Activated gamma-delta T cell treated with anti-CD3 and anti-CD28 coated beads, Interleukin-2, amount 50 U/mL, for 16 hours (primary cell): ENCODE results near the gene HSD17B4.
"Not testable (repeated sequence)": the region's sequence is repeated elsewhere in the genome, so short reads cannot be mapped to it uniquely, and the experiment has no call there.

Experiments
- DNase-seq: peaks from one replicate; pipeline ENCODE4 v3.0.0-alpha.2; 2020; ENCODE audit warnings: low read depth

Gene HSD17B4

DNA sequence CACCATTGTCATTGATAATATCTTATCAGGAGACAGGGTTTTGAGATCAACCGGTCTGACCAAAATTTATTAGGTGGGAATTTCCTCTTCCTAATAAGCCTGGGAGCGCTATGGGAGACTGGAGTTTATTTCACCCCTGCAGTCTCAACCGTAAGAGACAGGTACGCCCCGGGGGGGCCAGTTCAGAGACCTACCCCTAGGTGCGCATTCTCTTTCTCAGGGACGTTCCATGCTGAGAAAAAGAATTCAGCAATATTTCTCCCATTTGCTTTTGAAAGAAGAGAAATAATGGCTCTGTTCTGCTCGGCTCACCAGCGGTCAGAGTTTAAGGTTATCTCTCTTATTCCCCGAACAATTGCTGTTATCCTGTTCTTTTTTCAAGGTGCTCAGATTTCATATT is 28.3 kb downstream of the HSD17B4 start:
- DNase-seq = not testable (repeated sequence)

DNA sequence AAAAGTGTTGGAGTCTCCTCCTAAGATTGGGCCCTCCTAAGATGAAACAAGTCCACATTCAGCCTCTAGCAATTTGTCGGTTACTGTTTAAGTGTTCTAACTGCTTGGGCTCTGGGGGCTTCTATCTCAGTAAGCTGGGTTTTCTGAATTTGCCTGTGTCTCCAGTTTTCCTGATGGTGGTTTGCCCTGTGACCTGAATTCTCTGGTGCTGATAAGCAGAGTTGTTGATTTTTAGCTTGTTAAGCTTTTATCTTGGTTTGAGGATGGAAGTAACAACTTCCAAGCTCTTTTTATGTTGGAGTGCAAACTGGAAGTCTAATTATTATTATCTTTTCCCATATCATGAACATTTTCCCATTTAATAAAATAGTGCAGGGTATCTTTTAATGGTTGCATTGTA is 30.9 kb downstream of the HSD17B4 start:
- DNase-seq = no peak

GRCh38 chr5:119484884-119485283 is 32.6 kb downstream of the HSD17B4 start:
- DNase-seq = no peak

DNA sequence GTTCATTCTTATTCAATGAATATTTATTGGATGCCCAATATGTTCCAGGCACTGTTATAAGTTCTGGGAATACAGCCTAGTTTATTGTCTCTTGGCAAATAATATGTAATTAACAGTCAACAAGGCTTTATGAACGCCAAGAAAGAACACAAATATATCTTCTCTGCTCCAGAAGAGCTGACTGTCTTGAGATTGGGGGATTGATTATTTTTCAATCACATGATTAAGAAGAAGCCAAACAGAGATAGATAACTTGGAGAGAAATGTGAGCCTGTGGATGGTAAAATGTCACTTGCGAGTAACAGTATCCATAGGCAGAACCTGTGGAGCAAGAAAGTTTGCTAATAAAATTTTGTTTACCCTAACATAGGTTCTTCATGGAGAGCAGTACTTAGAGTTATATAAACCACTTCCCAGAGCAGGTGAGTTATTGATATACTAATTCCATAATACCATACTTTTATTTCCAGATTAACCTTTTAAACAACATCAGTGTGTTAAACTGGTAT is 49.4 kb downstream of the HSD17B4 start:
- no peak for DNase-seq

GRCh38 chr5:119503939-119504338 is 51.6 kb downstream of the HSD17B4 start:
- DNase-seq = not testable (repeated sequence)

DNA sequence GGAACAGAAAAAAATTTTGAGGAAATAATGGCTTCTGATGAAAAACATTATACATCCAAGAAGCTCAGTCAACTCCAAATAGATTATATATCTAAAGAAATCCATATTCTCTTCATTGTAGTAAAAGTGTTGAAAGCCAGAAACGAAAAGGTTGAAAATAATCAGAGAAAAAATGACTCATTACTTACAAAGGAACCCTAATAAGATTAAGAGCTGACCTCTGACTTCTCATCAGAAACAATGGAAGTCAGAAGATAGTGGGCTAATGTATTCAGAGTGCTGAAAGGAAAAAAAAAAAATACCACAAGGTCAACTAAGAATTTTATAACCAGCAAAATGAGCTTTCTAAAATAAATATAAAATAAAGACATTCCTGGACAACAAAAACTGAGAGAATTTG is 60.0 kb downstream of the HSD17B4 start:
- DNase-seq = no peak

GRCh38 chr5:119515192-119515591 is 62.9 kb downstream of the HSD17B4 start:
- DNase-seq = no peak

DNA sequence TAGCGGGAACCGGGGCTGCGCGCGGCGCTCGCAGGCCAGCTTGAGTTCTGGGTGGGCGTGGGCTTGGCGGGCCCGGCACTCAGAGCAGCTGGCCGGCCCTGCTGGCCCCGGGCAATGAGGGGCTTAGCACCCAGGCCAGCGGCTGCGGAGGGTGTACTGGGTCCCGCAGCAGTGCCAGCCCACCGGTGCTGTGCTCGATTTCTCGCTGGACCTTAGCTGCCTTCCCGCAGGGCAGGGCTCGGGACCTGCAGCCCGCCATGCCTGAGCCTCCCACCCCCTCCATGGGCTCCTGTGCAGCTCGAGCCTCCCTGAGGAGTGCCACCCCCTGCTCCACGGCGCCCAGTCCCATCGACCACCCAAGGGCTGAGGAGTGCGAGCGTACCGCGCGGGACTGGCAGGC is 64.8 kb downstream of the HSD17B4 start:
- not testable (repeated sequence) for DNase-seq

DNA sequence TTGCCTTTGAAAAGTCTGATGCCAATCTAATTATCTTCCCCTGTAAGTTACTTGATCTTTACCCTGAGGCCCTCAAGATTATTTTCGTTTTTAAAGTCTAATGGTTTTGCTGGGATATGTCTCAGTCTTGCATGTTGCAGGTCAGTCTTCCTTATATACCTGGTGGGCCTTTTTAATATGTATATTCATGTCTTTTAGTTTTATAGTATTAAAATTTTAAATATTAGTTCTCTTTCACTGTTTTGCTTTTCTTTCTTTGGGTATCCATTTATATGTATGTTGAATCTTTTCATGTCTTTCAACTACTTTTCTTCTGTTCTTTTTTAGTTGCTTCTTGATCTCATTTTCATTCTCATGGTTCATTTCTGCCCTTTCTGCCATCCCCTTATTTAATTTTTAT is 68.9 kb downstream of the HSD17B4 start:
- DNase-seq = no peak

DNA sequence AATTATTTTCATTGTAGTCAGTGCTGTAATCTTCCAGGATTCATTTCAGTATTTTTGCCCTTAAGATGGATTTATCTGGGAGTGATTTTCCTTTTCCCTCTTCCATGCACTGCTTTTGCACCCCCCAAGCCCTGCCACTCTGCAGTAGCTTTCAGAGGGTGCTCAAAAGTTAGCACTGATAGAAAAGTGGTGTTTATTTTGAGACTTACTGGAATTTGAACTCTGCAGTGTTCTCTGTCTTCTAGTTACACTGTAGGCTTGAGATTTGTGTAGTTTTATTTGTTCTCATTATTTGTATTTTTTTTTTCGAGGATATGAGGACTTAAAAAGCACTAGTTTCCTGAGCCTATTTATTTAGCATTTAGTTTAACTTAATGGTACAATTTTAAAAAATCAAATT is 70.5 kb downstream of the HSD17B4 start:
- DNase-seq = no peak

- no peak for DNase-seq
Measured at GRCh38 chr5:119524485-119524884, 72.2 kb downstream of the HSD17B4 start.

GRCh38 chr5:119527351-119527750 is 75.1 kb downstream of the HSD17B4 start:
- DNase-seq = no peak

GRCh38 chr5:119529811-119530210 is 77.5 kb downstream of the HSD17B4 start:
- no peak for DNase-seq

- DNase-seq = no peak
Measured at GRCh38 chr5:119532637-119533036, 80.3 kb downstream of the HSD17B4 start.

DNA sequence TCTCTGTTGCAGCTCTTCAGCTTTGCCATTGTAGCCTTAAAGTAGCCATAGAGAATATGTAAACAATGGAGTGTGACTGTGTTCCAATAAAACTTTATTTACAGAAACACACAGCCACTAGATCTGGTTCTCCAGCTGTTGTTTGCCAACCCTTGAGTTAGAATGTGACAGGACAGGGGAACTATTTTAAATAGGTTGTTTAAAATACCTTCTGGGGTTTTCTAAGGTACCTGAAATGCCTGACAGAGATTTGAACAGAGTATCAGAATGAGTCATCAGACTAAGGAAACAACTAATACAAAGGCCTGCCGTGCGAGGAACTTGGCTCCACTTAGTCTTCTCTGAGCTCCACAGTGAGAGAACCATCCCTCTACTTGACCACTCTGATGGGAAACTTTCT is 85.4 kb downstream of the HSD17B4 start:
- no peak for DNase-seq

DNA sequence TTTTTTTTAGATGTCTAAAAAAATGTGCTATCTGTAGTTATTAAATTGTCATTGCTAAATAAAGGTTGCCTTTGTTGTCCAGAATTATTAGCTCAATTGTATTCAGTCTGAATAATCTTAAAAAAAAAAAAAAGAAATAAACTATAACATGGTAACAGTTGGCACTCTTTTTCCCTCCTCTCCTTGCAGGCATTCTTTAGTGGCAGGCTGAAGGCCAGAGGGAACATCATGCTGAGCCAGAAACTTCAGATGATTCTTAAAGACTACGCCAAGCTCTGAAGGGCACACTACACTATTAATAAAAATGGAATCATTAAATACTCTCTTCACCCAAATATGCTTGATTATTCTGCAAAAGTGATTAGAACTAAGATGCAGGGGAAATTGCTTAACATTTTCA is 89.4 kb downstream of the HSD17B4 start:
- no peak for DNase-seq

- DNase-seq = no peak
Measured at GRCh38 chr5:119551819-119552218, 99.5 kb downstream of the HSD17B4 start.

- no peak for DNase-seq
Measured at GRCh38 chr5:119554597-119554996, 102.3 kb downstream of the HSD17B4 start.

DNA sequence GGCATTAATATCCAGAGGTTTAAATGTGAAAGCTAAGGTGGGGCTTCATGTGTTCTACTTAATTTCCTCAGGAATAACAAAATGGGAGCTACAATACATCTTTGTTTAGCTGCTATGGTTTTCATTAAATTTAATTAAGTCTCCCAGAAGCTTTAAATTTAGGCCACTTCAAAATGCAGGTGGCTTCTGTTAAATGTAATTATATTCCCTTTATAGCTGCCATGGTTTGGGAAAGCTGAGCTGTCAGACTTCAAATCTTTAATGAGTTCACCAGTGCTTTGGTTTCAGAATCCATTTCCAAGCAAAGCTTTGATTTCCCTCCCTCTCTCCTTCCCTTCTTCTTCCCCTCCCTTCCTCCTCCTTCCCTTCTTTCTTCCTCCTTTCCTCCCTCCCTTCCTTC is 118.6 kb downstream of the HSD17B4 start:
- no peak for DNase-seq

- no peak for DNase-seq
Measured at GRCh38 chr5:119578937-119579336, 126.6 kb downstream of the HSD17B4 start.

- no peak for DNase-seq
Measured at GRCh38 chr5:119582987-119583386, 130.7 kb downstream of the HSD17B4 start.

- no peak for DNase-seq
Measured at GRCh38 chr5:119583684-119584083, 131.4 kb downstream of the HSD17B4 start.
